GM12878 (cell line): Measurements from ENCODE around the gene RPS6KL1. TPM values are rescaled to one million over a fixed set of nuclear protein-coding genes. Genes with fewer than 3 reads are reported as not detected.

Experiments used
- ATAC-seq: fragments of 200-7000 bp; cut with Tn5 transposase; 3 replicates; pipeline ENCODE4 v1.9.1; 2020; ENCODE audit warnings: mild to moderate bottlenecking, moderate library complexity
- BruUV-seq: library from RNA; stranded (reverse); fragments of 400-500 nt; replicated peaks from 2 replicates; lab custom pipeline; 2021; lab: Mats Ljungman, UMichigan
- CTCF ChIA-PET: fragments of 300-600 bp; sonication (Branson Sonifier 250); formaldehyde crosslinking; extraction: SDS; loops from one replicate; lab custom pipeline; 2021; ENCODE audit warnings: inconsistent platforms; lab: Yijun Ruan, JAX
- POLR2A ChIA-PET: fragments of 350-600 bp; formaldehyde crosslinking; extraction: SDS; loops from one replicate; lab custom pipeline; 2021; ENCODE audit warnings: inconsistent platforms; lab: Charles Lee
- RAD21 ChIA-PET: fragments of 300-600 bp; sonication (Branson Sonifier 250); formaldehyde crosslinking; loops from one replicate; lab custom pipeline; 2023; ENCODE audit warnings: antibody characterized with exemption; ENCODE audit not compliant: unreplicated experiment; lab: Charles Lee
- SMC1A ChIA-PET: fragments of 300-600 bp; sonication (Branson Sonifier 250); formaldehyde crosslinking; loops from one replicate; lab custom pipeline; 2023; ENCODE audit not compliant: unreplicated experiment, uncharacterized antibody; lab: Charles Lee
- DNase-seq: peaks from one replicate; pipeline ENCODE4 v3.0.0-alpha.2; 2011; ENCODE audit warnings: low read depth, low spot score
- FAIRE-seq: peaks from 3 replicates; lab custom pipeline; 2011; peaks lifted over from hg19 to GRCh38; lab: Jason Lieb, UNC
- H2AFZ ChIP-seq: 2 replicates; pipeline ENCODE4 v1.6.0; 2011; ENCODE audit warnings: low read depth, low read length, control low read depth; ENCODE audit not compliant: control insufficient read depth
- H3K27ac ChIP-seq: 2 replicates; pipeline ENCODE4 v1.5.1; 2011; ENCODE audit warnings: control low read depth; ENCODE audit not compliant: control insufficient read depth, insufficient read depth
- H3K27me3 ChIP-seq, 2 experiments: replicated peaks in 1 of 2; 2 replicates each; pipeline versions ENCODE4 v1.6.0 to v1.6.1; 2011; ENCODE audit warnings: low read length in 1 of 2; ENCODE audit not compliant: control insufficient read depth in 2 of 2, insufficient read depth in 2 of 2
- H3K36me3 ChIP-seq, 2 experiments: 2 replicates each; pipeline ENCODE4 v1.5.1; 2011; ENCODE audit warnings: low read length in 1 of 2; ENCODE audit not compliant: control insufficient read depth in 2 of 2, insufficient read depth in 2 of 2
- H3K4me1 ChIP-seq: 2 replicates; pipeline ENCODE4 v1.6.1; 2011; ENCODE audit warnings: mild to moderate bottlenecking, low read length, moderate library complexity, mixed read lengths; ENCODE audit not compliant: control insufficient read depth, insufficient read depth
- H3K4me2 ChIP-seq: 2 replicates; pipeline ENCODE4 v1.6.0; 2011; ENCODE audit warnings: control low read depth; ENCODE audit not compliant: control insufficient read depth, insufficient read depth
- H3K4me3 ChIP-seq: fragments of 200-600 bp; sonication (generic); 2 replicates; pipeline ENCODE4 v1.5.1; 2016
- H3K79me2 ChIP-seq: 2 replicates; pipeline ENCODE4 v1.6.0; 2011; ENCODE audit warnings: low read length; ENCODE audit not compliant: control insufficient read depth, insufficient read depth
- H3K9ac ChIP-seq: 2 replicates; pipeline ENCODE4 v1.8.0; 2011; ENCODE audit warnings: low read length, control low read depth, mixed read lengths; ENCODE audit not compliant: control insufficient read depth, insufficient read depth
- H3K9me3 ChIP-seq: replicated peaks from 3 replicates; pipeline ENCODE4 v1.5.1; 2011; ENCODE audit warnings: mild to moderate bottlenecking, low read length; ENCODE audit not compliant: control insufficient read depth, insufficient read depth
- H4K20me1 ChIP-seq: 2 replicates; pipeline ENCODE4 v1.6.0; 2011; ENCODE audit not compliant: control insufficient read depth, insufficient read depth
- CBX5 ChIP-seq: sonication (generic); IDR thresholded peaks from 2 replicates; pipeline ENCODE4 v1.6.1; 2016; ENCODE audit warnings: low read depth, moderate library complexity, mild to moderate bottlenecking, inconsistent platforms
- CTCF ChIP-seq, 3 experiments: IDR thresholded peaks in 2 of 3; conservative IDR thresholded peaks in 1 of 3; 2 replicates each; pipeline ENCODE4 v1.5.1; 2011; ENCODE audit warnings: low read depth in 3 of 3, low read length in 3 of 3, mild to moderate bottlenecking in 3 of 3, control low read depth in 2 of 3, moderate library complexity in 2 of 3, inconsistent platforms in 1 of 3, mixed read lengths in 1 of 3; ENCODE audit not compliant: control insufficient read depth in 2 of 3, insufficient read depth in 1 of 3; ENCODE audit errors: extremely low read depth in 1 of 3
- HDGF ChIP-seq: fragments of 450-650 bp; IDR thresholded peaks from 2 replicates; pipeline ENCODE4 v1.6.1; 2016; ENCODE audit warnings: antibody characterized with exemption
- MYB ChIP-seq: fragments of 150-350 bp; IDR thresholded peaks from 2 replicates; pipeline ENCODE4 v1.6.1; 2014; ENCODE audit warnings: mild to moderate bottlenecking, low read depth, low read length, borderline replicate concordance
- SPI1 ChIP-seq: IDR thresholded peaks from 2 replicates; pipeline ENCODE4 v1.6.1; 2011; ENCODE audit warnings: low read depth, mild to moderate bottlenecking, low read length, moderate library complexity, borderline replicate concordance; ENCODE audit not compliant: insufficient read depth
- ZBTB11 ChIP-seq: fragments of 450-650 bp; formaldehyde crosslinking; IDR thresholded peaks from 2 replicates; pipeline ENCODE4 v1.5.0; 2022; ENCODE audit warnings: mild to moderate bottlenecking, missing genetic modification characterization
- ZBTB33 ChIP-seq: fragments of 450-650 bp; IDR thresholded peaks from 2 replicates; pipeline ENCODE4 v1.6.1; 2017; ENCODE audit warnings: mild to moderate bottlenecking
- WGBS: methylation state at CpG from one replicate; pipeline ENCODE4 v1.1.6; 2016; ENCODE audit warnings: low lambda C conversion rate; ENCODE audit not compliant: insufficient replicate concordance, insufficient coverage; ENCODE audit errors: missing lambda C conversion rate; 5-methylcytosine and 5-hydroxymethylcytosine counted together
- in situ Hi-C: fragments of 300-500 bp; cut with MboI; formaldehyde crosslinking; loops from 9 replicates; pipeline ENCODE4 v1.14.3; 2018; ENCODE audit warnings: mixed read lengths
- intact Hi-C: fragments of 100-400 bp; cut with micrococcal nuclease; formaldehyde crosslinking; loops from one replicate; pipeline ENCODE4 v1.14.2; 2022; ENCODE audit not compliant: unreplicated experiment
- polyA plus RNA-seq, 11 experiments: library from polyadenylated mRNA; depleted of rRNA in 4 of 11; unstranded in 6 of 11; stranded (reverse) in 5 of 11; fragments of >200 nt; fragmentation: Nextera tagmentation in 4 of 11; fragmentation: Illumina TruSeq in 1 of 11; extraction: Ambion mirVana in 4 of 11; extraction: Trizol in 1 of 11; gene quantifications; 1 replicate in 1 of 11; 2 replicates in 10 of 11; pipeline versions ENCODE4 v1.2.1 to v1.2.3, GENCODE V29; 2011 to 2016; ENCODE audit warnings: inconsistent platforms in 2 of 11, missing spikeins in 2 of 11, low read depth in 1 of 11
- total RNA-seq, 4 experiments: library from RNA; depleted of rRNA in 3 of 4; stranded (reverse); fragments of >200 nt in 3 of 4; fragmentation: Illumina TruSeq in 1 of 4; extraction: Trizol in 1 of 4; gene quantifications; 2 replicates each; pipeline versions ENCODE4 v1.2.1 to v1.2.3, GENCODE V29; 2013 to 2021

The RPS6KL1 gene
- total and polyA plus RNA-seq, 10 of the 15 experiments (the other 5 are each of a cell fraction or from before 2014, with no cell fraction given), result 0.04 to 4.2 (median 2.0) TPM

- CTCF ChIA-PET, result no interaction called here
- in situ Hi-C loops (no loop called here), intact Hi-C loops (no loop called here)
- H2AFZ ChIP-seq, result no peak overlapping the region
- RAD21 ChIA-PET, result interaction anchor here (0.6 kb wide), 1 partner anchor 63 kb away, joined by 4 read pairs; no protein-coding TSS in a partner anchor
- H3K4me1 ChIP-seq, result no peaks in the 10 kb centered on the region
- POLR2A ChIA-PET, result interaction anchor here (0.8 kb wide), 1 partner anchor 46 kb away, joined by 3 read pairs; the partner anchor contains the start of gene EIF2B2
- no peak overlapping the region for H3K27ac ChIP-seq
- DNase-seq (no peak), FAIRE-seq (no peak), ATAC-seq (no peak)
- no peaks in the 10 kb centered on the region for H3K9me3 ChIP-seq
- H3K27me3 ChIP-seq, result no peaks in the 10 kb centered on the region; a peak in 2 of 4 replicates
- TF ChIP-seq MYB (no peak), HDGF (no peak), SPI1 (no peak)
- H3K9ac ChIP-seq, result no peak overlapping the region
- 77% methylated on average over 22 of the region's 24 CpGs for WGBS
- H3K4me2 ChIP-seq, result no peak overlapping the region
- no TSS peak for BruUV-seq
- no peaks in the 10 kb centered on the region for H3K36me3 ChIP-seq
- no peaks in the 10 kb centered on the region for H4K20me1 ChIP-seq
- no peaks in the 10 kb centered on the region for H3K79me2 ChIP-seq
- no peak overlapping the region for H3K4me3 ChIP-seq
- SMC1A ChIA-PET, result interaction anchor here (0.7 kb wide), 1 partner anchor 12 kb away, joined by 3 read pairs; no protein-coding TSS in a partner anchor
Observed at GRCh38 chr14:74956280-74957072, 33.4 kb upstream of the RPS6KL1 start.

GRCh38 chr14:74956027-74956279 lies 32.9 kb upstream of the RPS6KL1 start:
- intact Hi-C loops, result no loop called here
- no peak overlapping the region for H2AFZ ChIP-seq
- no peak overlapping the region for H3K9ac ChIP-seq
- H3K36me3 ChIP-seq, result no peaks in the 10 kb centered on the region
- CTCF ChIA-PET, result no interaction called here
- H3K27ac ChIP-seq, result no peak overlapping the region
- H3K9me3 ChIP-seq, result no peaks in the 10 kb centered on the region
- ATAC-seq (no peak), FAIRE-seq (no peak), DNase-seq (no peak)
- H3K79me2 ChIP-seq, result no peaks in the 10 kb centered on the region
- in situ Hi-C loops, result no loop called here
- RAD21 ChIA-PET, result interaction anchor here (1.8 kb wide), 1 partner anchor 11 kb away, joined by 6 read pairs; no protein-coding TSS in a partner anchor
- SMC1A ChIA-PET, result no interaction called here
- H3K4me3 ChIP-seq, result no peak overlapping the region
- H3K4me2 ChIP-seq, result no peak overlapping the region
- BruUV-seq, result no TSS peak
- H3K4me1 ChIP-seq, result no peaks in the 10 kb centered on the region
- 92% methylated on average over 9 of the region's 9 CpGs for WGBS
- H4K20me1 ChIP-seq, result no peaks in the 10 kb centered on the region
- POLR2A ChIA-PET, result interaction anchor here (0.6 to 2.3 kb wide), 2 partner anchors 11 to 14 kb away, joined by 3 to 8 read pairs; no protein-coding TSS in a partner anchor
- H3K27me3 ChIP-seq, result no peaks in the 10 kb centered on the region; a peak in 2 of 4 replicates
- TF ChIP-seq CTCF (IDR thresholded peaks at IDR 0.05 in 2 of 3, conservative IDR thresholded peaks at IDR 0.05 in 1 of 3; ENCODE audit: control insufficient read depth in 2 of 3, extremely low read depth in 1 of 3, insufficient read depth in 1 of 3, low read depth in 3 of 3, low read length in 3 of 3), result no peak
- no peak for TF ChIP-seq ZBTB11
- no peak for TF ChIP-seq CBX5
- TF ChIP-seq ZBTB33, result no peak
